ENCODE data around the gene ADAM12. TPM values are rescaled to one million over a fixed set of nuclear protein-coding genes. Genes with fewer than 3 reads are reported as not detected.

The ADAM12 gene
- total and polyA plus RNA-seq, 2 donors from 2014 or later, result 0.26 to 3.3 TPM

DNA sequence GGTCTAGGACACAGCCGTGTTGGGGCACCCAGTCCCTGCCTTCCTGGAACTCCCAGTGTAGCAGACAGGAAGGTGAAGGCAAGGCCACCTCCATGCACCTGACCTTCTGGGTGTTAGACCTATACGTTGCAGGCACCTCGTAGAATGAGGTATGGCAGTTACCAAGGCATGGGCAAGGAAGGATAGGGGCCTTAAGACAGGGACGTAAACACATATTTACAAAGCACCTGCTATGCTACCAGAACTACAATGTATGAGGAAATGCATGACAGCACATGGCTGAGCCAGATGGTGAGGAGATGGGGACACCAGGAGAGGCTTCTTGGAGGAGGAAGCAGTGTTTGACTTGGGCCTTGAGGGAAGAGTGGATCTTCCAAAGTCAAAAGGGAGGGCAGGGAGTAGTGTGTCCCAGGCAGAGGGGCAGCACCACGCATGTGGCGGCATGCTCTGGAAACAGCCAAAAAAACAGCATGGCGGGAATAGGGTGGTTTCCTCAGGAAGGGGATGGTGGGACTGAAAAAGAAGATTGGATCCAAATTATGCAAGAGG lies 260.7 kb downstream of the ADAM12 start:
- no peak overlapping the region for H3K9ac ChIP-seq (ENCODE audit: low read length in 3 of 3)
- TF ChIP-seq, protein P1, sequence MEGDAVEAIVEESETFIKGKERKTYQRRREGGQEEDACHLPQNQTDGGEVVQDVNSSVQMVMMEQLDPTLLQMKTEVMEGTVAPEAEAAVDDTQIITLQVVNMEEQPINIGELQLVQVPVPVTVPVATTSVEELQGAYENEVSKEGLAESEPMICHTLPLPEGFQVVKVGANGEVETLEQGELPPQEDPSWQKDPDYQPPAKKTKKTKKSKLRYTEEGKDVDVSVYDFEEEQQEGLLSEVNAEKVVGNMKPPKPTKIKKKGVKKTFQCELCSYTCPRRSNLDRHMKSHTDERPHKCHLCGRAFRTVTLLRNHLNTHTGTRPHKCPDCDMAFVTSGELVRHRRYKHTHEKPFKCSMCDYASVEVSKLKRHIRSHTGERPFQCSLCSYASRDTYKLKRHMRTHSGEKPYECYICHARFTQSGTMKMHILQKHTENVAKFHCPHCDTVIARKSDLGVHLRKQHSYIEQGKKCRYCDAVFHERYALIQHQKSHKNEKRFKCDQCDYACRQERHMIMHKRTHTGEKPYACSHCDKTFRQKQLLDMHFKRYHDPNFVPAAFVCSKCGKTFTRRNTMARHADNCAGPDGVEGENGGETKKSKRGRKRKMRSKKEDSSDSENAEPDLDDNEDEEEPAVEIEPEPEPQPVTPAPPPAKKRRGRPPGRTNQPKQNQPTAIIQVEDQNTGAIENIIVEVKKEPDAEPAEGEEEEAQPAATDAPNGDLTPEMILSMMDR (IDR thresholded peaks at IDR 0.05; ENCODE audit: borderline replicate concordance, extremely low read depth, insufficient read depth), result no peak

DNA sequence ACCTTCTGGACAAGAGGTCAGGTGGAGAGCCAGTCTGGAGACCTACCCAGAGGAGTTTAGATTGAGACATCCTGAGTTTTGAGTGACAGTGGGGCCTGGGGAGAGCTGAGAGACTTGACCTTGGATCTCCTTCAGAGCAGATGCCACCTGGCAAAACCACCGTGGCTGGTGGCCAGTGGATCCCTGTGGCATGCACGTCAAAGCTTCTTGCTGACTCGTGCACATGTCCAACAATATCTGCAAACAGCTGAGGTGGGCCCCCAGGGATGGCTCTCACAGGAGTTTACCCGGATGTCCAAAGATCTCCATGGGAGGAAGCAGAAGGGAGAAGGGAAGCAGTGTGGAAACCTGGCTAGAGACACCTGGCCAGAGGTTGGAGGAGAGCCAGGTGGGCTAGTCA lies 261.4 kb downstream of the ADAM12 start:
- FAIRE-seq (no peak), DNase-seq (no peak)
- H3K36me3 ChIP-seq (ENCODE audit: control insufficient read depth in 2 of 3, insufficient read depth in 3 of 3, low read length in 3 of 3), result no peaks in the 10 kb centered on the region
- peaks cover 0 to 3% (median 0%) of the 10 kb centered on the region in 3 donors for H3K4me1 ChIP-seq (ENCODE audit: control insufficient read depth in 2 of 3, insufficient read depth in 2 of 3, low read depth in 1 of 3, low read length in 3 of 3)
- intact Hi-C loops (cut with DNase I), result no loop called here
- TF ChIP-seq, protein P1 (IDR thresholded peaks at IDR 0.05; ENCODE audit: borderline replicate concordance, extremely low read depth, insufficient read depth), result no peak
- H3K27me3 ChIP-seq (ENCODE audit: control insufficient read depth, insufficient read depth, low read length), result no peaks in the 10 kb centered on the region
- no peaks in the 10 kb centered on the region for H3K9me3 ChIP-seq (ENCODE audit: control insufficient read depth in 2 of 3, insufficient read depth in 1 of 3, low read length in 3 of 3)
- H3K4me3 ChIP-seq (ENCODE audit: low read length in 3 of 3), result no peak overlapping the region
- no peak overlapping the region for H3K27ac ChIP-seq (ENCODE audit: low read depth in 2 of 2, low read length in 2 of 2)
- no peak overlapping the region for H3K9ac ChIP-seq (ENCODE audit: low read length in 3 of 3)

More for the DNA sequence above, 260.7 kb downstream of the ADAM12 start:
- H3K27me3 ChIP-seq (ENCODE audit: control insufficient read depth, insufficient read depth, low read length), result no peaks in the 10 kb centered on the region
- H3K36me3 ChIP-seq (ENCODE audit: control insufficient read depth in 2 of 3, insufficient read depth in 3 of 3, low read length in 3 of 3), result no peaks in the 10 kb centered on the region
- no peak overlapping the region for H3K4me3 ChIP-seq (ENCODE audit: low read length in 3 of 3)
- no peak for FAIRE-seq
- H3K9me3 ChIP-seq (ENCODE audit: control insufficient read depth in 2 of 3, insufficient read depth in 1 of 3, low read length in 3 of 3), result no peaks in the 10 kb centered on the region
- no peak overlapping the region for H3K27ac ChIP-seq (ENCODE audit: low read depth in 2 of 2, low read length in 2 of 2)
- peaks cover 0 to 3% (median 0%) of the 10 kb centered on the region in 3 donors for H3K4me1 ChIP-seq (ENCODE audit: control insufficient read depth in 2 of 3, insufficient read depth in 2 of 3, low read depth in 1 of 3, low read length in 3 of 3)
- intact Hi-C loops (cut with DNase I), result no loop called here
- no peak for DNase-seq

DNA sequence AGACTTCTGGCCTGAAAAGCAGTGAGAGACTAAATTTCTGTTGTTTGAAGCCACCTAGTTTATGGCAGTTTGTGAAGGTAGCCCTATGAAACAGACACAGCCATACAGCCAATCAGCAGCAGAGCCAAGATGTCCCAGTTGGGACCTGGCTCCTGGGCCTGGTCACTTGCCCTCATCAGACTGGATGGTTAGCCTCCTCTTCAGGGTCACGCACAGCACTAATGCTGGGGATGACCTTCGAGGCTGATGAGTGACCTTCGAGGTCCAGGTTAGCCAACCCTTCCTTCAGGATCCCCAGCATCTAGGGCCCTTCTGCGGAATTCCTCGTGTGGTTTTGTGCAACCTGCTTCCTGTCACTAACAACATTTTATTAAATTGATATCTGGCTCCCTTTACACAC lies 262.3 kb downstream of the ADAM12 start:
- TF ChIP-seq, protein P1 (IDR thresholded peaks at IDR 0.05; ENCODE audit: borderline replicate concordance, extremely low read depth, insufficient read depth), result no peak
- intact Hi-C loops (cut with DNase I), result no loop called here
- no peaks in the 10 kb centered on the region for H3K36me3 ChIP-seq (ENCODE audit: control insufficient read depth in 2 of 3, insufficient read depth in 3 of 3, low read length in 3 of 3)
- H3K4me1 ChIP-seq (ENCODE audit: control insufficient read depth in 2 of 3, insufficient read depth in 2 of 3, low read depth in 1 of 3, low read length in 3 of 3), result peaks cover 0 to 3% (median 0%) of the 10 kb centered on the region in 3 donors
- DNase-seq, result no peak
- no peak overlapping the region for H3K9ac ChIP-seq (ENCODE audit: low read length in 3 of 3)
- no peak for FAIRE-seq
- H3K27ac ChIP-seq (ENCODE audit: low read depth in 2 of 2, low read length in 2 of 2), result no peak overlapping the region
- H3K4me3 ChIP-seq (ENCODE audit: low read length in 3 of 3), result no peak overlapping the region
- no peaks in the 10 kb centered on the region for H3K9me3 ChIP-seq (ENCODE audit: control insufficient read depth in 2 of 3, insufficient read depth in 1 of 3, low read length in 3 of 3)
- H3K27me3 ChIP-seq (ENCODE audit: control insufficient read depth, insufficient read depth, low read length), result no peaks in the 10 kb centered on the region
